Fibroblast of lung (primary cell): Measurements from ENCODE around the gene HRK.

ENCODE experiments used
- CTCF ChIP-seq, 2 donors: IDR thresholded peaks in 1 of 2; conservative IDR thresholded peaks in 1 of 2; 1 replicate in 1 of 2; 2 replicates in 1 of 2; pipeline ENCODE4 v1.5.1; 2011 to 2012; ENCODE audit warnings: low read length in 2 of 2, control low read depth in 1 of 2, inconsistent platforms in 1 of 2, low read depth in 1 of 2, mild to moderate bottlenecking in 1 of 2
- EZH2 ChIP-seq: IDR thresholded peaks from 2 replicates; pipeline ENCODE4 v1.5.1; 2012; ENCODE audit warnings: low read length, control low read depth, mild to moderate bottlenecking; ENCODE audit errors: missing control alignments

GRCh38 chr12:116887897-116888296 lies 6.7 kb upstream of the HRK start:
- no peak for TF ChIP-seq CTCF (conservative IDR thresholded peaks at IDR 0.05 in 1 of 2, IDR thresholded peaks at IDR 0.05 in 1 of 2; ENCODE audit: low read depth in 1 of 2, low read length in 2 of 2)
- TF ChIP-seq EZH2, result no peak
